Stimulated activated CD8-positive, alpha-beta memory T cell treated with anti-CD3 and anti-CD28 coated beads, Interleukin-7, amount 100 ng/mL, for 24 hours (primary cell): Measurements from ENCODE around the gene ZNF284.
A peak's percentile ranks its signal among the peaks of the same experiment; 100 is the strongest.

ENCODE experiments used
- DNase-seq: peaks from one replicate; pipeline ENCODE4 v3.0.0-alpha.2; 2020; ENCODE audit warnings: low read depth

The ZNF284 gene

GRCh38 chr19:44071824-44072542 lies at the start of gene ZNF284:
Gene ZNF284, plus strand, starts transcription at chr19:44072159. Its CDS starts 4,231 bp downstream, at chr19:44076390.
- peak; percentile 56 for DNase-seq

- no peak for DNase-seq
Measured at GRCh38 chr19:44024900-44025216, 47.1 kb upstream of the ZNF284 start.

GRCh38 chr19:44025217-44025936 lies 46.6 kb upstream of the ZNF284 start, which contains the start of gene ZNF222:
Gene ZNF222, plus strand, starts transcription at chr19:44025379. Its CDS starts 58 bp downstream, at chr19:44025437.
- peak; percentile 41 for DNase-seq

GRCh38 chr19:44026622-44027021 lies 45.3 kb upstream of the ZNF284 start:
- DNase-seq, result no peak

- no peak for DNase-seq
Measured at GRCh38 chr19:44032001-44032610, 39.9 kb upstream of the ZNF284 start.

- no peak for DNase-seq
Measured at GRCh38 chr19:44042147-44042546, 29.8 kb upstream of the ZNF284 start.

GRCh38 chr19:44050740-44051649 lies 21.0 kb upstream of the ZNF284 start:
- DNase-seq, result no peak

GRCh38 chr19:44051650-44052402 lies 20.1 kb upstream of the ZNF284 start, which contains the start of gene ZNF223:
Gene ZNF223, plus strand, starts transcription at chr19:44052036. Its CDS starts 3,141 bp downstream, at chr19:44055177.
- DNase-seq, result no peak

GRCh38 chr19:44055870-44056269 lies 16.1 kb upstream of the ZNF284 start:
- no peak for DNase-seq

GRCh38 chr19:44059229-44059628 lies 12.7 kb upstream of the ZNF284 start:
- DNase-seq, result no peak

GRCh38 chr19:44061038-44061437 lies 10.9 kb upstream of the ZNF284 start:
- no peak for DNase-seq

GRCh38 chr19:44066305-44066704 lies 5.7 kb upstream of the ZNF284 start:
- no peak for DNase-seq

GRCh38 chr19:44069415-44069814 lies 2.5 kb upstream of the ZNF284 start:
- DNase-seq, result no peak

GRCh38 chr19:44072543-44073401 lies 813 bp downstream of the ZNF284 start:
- no peak for DNase-seq

- no peak for DNase-seq
Measured at GRCh38 chr19:44076325-44076724, 4.4 kb downstream of the ZNF284 start.

GRCh38 chr19:44092108-44092507 lies 20.1 kb downstream of the ZNF284 start:
- DNase-seq, result no peak

GRCh38 chr19:44093931-44094765 lies 22.2 kb downstream of the ZNF284 start, which contains the start of gene ZNF224:
Gene ZNF224, plus strand, starts transcription at chr19:44094361. Its CDS starts 3,513 bp downstream, at chr19:44097874.
- peak; percentile 55 for DNase-seq

- no peak for DNase-seq
Measured at GRCh38 chr19:44107751-44108150, 35.8 kb downstream of the ZNF284 start.

- no peak for DNase-seq
Measured at GRCh38 chr19:44109458-44109857, 37.5 kb downstream of the ZNF284 start.
